GM12873 (cell line): ENCODE data around the gene ESRRA.

Source experiments
- TF ChIP-seq, protein P1 (sequence below): IDR thresholded peaks from 2 replicates; pipeline ENCODE4 v1.5.1; 2012; ENCODE audit warnings: low read depth, mild to moderate bottlenecking, moderate library complexity, low read length, control low read depth; ENCODE audit not compliant: insufficient read depth; ENCODE audit errors: missing control alignments

Gene ESRRA

DNA sequence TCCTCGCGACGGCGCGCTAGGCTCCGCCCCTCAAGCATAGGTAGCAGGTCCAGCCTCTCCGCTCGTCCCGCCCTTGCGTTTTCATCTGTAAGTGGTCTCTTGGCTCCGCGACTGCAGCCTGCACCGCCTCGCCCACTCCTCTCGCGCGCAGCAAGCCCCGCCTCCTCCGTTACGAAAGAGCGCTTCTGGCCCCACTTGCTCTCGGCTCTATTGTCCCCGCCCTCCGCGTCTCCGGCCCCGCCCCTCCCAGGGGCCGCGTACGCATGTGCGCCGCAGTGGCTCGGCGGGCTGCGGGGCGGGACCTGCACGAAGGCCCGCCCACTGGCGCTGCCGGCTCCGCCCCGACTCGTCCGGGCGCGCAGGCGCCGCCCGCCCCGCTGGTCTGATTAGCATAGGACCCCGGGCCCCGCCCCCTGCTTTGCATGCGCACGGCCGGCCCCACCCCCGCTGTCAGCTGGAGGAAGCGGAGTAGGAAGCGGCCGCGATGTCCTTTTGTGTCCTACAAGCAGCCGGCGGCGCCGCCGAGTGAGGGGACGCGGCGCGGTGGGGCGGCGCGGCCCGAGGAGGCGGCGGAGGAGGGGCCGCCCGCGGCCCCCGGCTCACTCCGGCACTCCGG, at the start of gene ESRRA:
TSS of gene ESRRA (plus strand) at position 450 of the 616 bp plus-strand sequence. CDS start 1,656 bp downstream, outside the sequence.
- TF ChIP-seq, protein P1, sequence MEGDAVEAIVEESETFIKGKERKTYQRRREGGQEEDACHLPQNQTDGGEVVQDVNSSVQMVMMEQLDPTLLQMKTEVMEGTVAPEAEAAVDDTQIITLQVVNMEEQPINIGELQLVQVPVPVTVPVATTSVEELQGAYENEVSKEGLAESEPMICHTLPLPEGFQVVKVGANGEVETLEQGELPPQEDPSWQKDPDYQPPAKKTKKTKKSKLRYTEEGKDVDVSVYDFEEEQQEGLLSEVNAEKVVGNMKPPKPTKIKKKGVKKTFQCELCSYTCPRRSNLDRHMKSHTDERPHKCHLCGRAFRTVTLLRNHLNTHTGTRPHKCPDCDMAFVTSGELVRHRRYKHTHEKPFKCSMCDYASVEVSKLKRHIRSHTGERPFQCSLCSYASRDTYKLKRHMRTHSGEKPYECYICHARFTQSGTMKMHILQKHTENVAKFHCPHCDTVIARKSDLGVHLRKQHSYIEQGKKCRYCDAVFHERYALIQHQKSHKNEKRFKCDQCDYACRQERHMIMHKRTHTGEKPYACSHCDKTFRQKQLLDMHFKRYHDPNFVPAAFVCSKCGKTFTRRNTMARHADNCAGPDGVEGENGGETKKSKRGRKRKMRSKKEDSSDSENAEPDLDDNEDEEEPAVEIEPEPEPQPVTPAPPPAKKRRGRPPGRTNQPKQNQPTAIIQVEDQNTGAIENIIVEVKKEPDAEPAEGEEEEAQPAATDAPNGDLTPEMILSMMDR, result no peak

DNA sequence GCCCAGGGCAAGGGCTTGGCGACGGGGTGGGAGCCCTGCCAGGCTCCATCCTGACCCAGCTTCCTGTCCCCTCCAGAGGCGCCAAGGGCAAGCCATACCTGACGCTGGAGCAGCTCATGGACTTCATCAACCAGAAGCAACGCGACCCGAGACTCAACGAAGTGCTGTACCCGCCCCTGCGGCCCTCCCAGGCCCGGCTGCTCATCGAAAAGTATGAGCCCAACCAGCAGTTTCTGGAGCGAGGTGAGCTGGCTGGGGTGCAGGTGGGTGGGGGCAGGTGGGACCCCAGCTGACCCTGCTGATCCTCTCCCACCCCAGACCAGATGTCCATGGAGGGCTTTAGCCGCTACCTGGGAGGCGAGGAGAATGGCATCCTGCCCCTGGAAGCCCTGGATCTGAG, 49.0 kb upstream of the ESRRA start:
- TF ChIP-seq, protein P1, result no peak

DNA sequence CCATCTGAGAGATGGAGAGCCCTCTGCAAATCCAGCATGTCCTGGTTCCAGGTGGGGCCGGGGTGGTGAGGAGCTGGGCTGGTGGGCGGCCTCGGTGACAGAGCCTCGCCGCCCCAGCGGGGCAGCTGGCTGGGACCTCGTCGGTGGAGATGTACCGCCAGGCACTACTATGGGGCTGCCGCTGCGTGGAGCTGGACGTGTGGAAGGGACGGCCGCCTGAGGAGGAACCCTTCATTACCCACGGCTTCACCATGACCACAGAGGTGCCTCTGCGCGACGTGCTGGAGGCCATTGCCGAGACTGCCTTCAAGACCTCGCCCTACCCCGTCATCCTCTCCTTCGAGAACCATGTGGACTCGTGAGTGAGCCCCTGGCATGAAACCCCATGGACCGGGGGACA, 47.0 kb upstream of the ESRRA start:
- TF ChIP-seq, protein P1, result no peak

DNA sequence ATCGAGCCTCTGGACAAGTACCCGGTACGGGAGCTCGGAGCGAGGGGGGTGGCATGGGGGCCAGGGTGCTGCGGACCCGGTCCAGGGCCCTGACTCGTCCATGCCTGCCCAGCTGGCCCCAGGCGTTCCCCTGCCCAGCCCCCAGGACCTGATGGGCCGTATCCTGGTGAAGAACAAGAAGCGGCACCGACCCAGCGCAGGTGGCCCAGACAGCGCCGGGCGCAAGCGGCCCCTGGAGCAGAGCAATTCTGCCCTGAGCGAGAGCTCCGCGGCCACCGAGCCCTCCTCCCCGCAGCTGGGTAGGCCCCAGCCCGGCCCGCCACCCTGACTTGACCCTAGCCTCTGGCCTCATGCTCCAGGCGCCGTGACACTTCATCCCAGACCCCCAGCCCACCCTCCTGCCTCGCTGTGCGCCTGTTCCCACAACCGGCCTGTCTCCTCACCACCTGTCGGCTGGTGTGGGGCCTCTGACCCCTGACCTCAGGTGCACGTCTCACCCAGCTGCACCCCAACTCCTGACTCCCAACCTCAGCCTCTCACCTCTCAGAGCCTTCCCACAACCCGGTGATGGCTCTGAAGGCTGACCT, 46.3 kb upstream of the ESRRA start:
- TF ChIP-seq, protein P1, result no peak

DNA sequence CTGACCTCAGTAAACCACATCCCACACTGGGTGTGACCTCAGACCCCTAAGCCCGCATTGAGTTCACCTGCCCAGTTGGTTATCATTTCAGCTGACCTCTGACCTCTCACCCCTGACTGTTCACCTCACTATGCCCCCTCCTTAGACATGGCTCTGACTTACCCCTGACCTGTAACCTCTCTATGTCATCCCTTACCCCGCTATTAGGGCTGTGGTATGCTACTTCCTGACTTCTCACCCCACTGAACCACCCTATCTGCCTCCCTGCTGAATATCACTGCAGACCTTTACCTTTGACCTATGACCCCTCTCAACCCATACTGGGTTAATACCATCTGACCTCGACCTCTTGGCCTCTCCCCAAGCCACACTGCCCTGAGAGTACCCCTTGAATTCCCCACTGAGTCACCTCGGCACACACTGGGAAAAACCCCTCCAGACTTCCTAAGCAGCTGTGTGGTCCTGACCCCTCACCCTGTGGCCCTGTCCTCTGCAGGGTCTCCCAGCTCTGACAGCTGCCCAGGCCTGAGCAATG, 45.7 kb upstream of the ESRRA start:
- TF ChIP-seq, protein P1, result no peak

DNA sequence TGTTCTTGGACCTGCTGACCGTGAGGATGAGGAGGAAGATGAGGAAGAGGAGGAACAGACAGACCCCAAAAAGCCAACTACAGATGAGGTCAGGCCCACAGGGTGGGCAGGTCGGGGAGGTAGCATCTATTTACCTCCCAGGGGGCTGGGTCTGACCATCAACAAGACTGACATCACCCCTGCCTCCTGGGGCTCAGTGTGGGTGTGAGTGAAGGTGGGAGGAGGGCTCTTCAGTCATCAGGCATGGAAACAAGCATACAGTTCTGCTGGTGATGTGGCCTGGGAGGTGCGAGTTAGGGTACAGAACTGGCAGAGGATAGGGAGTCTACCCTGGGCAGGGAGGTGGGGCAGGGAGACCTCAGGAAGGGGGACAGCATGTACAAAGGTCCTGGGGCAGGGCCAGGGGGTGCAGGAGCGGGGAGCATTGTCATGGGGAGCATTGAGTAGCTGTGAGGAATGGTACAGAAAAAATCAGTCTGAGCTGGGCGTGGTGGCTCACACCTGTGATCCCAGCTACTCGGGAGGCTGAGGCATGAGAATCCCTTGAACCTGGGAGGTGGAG, 45.1 kb upstream of the ESRRA start:
- TF ChIP-seq, protein P1, result no peak

DNA sequence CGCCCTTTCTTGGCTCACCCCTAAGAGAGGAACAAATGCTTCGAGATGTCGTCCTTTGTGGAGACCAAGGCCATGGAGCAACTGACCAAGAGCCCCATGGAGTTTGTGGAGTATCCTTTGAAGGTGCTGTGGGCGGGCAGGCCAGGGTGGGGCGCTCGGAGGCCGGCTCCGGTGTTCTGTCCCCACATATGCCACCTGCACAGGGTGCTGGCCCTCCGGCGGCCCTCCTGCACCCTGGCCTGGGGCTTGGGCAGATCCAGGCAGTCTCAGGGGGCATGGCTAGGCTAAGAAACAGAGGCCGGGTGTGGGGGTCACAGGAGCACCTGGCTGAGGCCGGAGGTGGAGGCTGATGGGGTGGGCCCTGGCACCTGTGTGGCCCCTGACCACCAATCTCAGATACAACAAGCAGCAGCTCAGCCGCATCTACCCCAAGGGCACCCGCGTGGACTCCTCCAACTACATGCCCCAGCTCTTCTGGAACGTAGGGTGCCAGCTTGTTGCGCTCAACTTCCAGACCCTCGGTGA, 43.7 kb upstream of the ESRRA start:
- TF ChIP-seq, protein P1, result no peak
